KG1 (cell line): ENCODE measurements around the gene CHP1.
A peak's percentile ranks its signal among the peaks of the same experiment; 100 is the strongest.
"Not testable (repeated sequence)": the region's sequence is repeated elsewhere in the genome, so short reads cannot be mapped to it uniquely, and the experiment has no call there.

Experiments
- DNase-seq: peaks from one replicate; lab custom pipeline; 2025; lab: John Stamatoyannopoulos, UW

CHP1 gene

DNA sequence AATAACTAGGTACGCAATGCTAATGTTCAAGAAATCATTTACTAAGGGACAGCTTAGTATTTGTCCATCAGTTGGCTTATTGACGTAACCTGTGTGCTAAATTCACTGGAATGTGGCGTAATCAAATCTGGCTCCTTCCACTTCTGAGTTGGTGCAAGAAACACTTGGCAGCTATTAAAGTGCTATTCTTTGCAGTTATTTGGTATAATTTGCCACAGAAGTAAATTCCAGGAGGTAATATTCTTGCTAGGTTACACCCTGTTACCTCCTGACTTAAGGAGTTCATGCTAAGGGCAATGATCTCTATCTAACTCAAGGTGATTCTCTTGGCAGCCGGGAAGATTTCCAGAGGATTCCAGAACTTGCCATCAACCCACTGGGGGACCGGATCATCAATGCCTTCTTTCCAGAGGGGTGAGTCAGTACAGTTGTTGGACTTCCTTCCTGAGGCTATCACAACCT lies 25.5 kb downstream of the CHP1 start:
- DNase-seq, result no peak

DNA sequence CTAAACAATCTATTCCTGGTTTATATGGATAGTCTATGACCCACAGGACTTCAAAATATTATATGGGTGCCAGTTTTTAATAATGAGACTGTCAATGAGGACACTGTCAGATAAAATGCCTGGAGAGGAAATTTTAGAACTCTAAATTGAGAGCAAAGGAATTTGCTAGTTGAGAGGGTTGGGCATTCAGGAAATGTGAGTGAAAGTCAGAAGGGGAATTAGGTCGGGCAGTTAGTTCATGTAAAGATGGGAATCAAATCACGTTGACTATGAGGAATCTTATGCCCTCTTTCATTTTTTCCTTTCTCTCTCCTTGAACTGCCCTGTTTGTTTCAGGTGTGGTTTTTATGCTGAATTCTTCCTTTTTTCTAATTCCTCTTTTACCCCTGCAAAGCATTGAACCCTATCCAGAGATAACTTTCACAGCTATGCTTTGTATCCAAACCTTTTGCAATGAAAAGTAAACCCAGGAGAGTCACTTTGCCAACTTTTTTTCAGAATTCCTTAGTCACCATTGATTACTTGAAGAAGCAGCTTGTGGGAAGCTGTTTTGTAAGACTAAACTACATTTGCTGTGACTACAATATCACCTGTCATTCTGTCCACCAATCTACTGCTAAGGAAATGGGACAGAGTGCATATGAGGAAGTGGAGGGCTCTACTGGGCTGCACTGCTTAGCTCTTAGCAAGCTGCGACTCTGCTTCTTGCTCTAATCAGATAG lies 27.8 kb downstream of the CHP1 start:
- no peak for DNase-seq

DNA sequence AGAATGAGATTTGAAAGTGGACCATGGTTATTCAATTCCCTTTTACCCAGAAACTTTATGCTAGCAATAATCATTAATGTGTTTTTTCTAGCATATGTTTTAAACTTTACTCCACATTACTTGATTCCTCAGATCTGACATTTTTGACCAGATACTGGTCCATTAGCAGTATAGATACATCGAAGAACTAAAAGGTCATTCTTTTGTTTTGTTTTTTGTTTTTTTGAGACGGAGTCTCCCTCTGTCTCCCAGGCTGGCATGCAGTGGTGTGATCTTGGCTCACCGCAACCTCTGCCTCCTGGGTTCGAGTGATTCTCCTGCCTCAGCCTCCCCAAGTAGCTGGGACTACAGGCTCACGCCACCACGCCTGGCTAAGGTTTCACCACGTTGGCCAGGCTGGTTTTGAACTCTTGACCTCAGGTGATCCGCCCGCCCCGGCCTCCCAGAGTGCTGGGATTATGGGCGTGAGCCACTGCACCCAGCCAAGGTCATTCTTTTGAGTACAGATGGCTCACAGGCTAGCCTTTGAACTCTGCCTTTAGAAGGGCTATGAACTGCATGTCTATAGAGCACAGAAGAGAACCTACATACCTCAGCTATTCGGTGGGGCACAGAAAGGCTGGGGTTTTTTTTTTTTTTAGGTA lies 28.6 kb downstream of the CHP1 start:
- no peak for DNase-seq

DNA sequence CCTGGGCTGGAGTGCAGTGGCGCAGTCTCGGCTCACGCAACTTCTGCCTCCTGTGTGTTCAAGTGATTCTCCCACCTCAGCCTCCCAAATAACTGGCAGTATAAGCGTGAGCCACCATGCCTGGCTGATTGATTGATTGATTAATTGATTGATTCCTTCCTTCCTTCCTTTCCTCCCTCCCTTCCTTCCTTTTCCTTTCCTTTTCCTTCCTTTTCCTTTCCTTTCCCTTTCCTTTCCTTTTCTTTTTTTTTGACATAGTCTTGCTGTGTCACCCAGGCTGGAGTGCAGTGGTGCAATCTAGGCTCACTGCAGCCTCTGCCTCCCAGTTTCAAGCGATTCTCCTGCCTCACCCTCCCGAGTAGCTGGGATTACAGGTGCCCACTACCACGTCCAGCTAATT lies 29.9 kb downstream of the CHP1 start:
- not testable (repeated sequence) for DNase-seq

DNA sequence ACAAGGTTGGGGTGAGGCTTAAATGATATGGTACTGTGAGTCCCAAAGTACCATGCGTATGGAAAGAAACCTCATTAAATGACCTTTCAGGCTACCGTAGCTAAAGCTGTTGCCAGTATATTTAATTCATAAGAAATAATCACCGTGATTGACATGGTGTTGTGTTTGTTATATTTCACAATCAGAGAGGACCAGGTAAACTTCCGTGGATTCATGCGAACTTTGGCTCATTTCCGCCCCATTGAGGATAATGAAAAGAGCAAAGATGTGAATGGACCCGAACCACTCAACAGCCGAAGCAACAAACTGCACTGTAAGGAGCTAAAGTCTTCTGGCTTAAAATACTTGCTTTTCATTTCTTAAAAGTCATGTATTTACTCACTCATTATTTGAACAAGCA lies 31.5 kb downstream of the CHP1 start:
- DNase-seq, result no peak

DNA sequence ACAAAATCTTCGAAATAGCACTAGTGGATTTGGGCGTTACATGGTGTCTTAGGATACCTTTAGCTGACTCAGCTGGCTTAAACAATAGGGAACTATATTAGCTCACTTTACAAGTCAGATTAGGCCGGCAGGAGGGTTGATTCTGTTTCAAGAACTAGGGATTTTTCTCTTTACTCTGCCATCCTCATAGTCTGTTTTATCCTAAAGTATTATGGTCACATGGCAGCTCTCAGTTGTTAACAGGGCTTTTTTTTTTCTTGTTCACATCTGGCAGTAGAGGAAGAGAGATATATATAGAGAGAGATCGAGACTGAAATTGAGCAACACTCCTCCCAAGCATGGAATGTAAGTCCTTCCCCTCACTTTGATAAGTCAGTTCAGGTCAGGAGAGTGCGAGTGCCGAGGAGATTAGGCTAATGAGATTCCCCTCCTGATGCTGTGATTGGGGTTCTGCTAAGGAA lies 32.9 kb downstream of the CHP1 start:
- DNase-seq, result no peak

DNA sequence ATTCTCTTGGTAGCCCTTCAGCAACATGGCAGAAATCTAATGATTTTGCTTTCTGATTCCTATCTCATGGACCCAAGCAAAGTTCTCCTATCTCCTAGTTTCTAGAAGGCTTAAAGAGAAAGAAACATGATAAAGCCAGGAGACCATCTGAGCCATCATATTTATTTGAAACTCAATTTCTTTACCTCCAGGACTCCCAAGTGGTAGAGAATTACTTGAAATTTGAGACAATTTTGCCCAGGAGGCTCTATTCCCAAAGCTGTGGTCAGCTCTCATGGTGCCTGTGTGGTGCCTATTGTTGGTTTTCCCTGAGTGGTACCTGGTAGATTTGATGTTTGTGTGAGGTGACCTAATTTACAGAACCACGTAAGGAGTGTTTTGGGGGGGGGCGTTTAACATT lies 38.8 kb downstream of the CHP1 start:
- DNase-seq, result no peak

DNA sequence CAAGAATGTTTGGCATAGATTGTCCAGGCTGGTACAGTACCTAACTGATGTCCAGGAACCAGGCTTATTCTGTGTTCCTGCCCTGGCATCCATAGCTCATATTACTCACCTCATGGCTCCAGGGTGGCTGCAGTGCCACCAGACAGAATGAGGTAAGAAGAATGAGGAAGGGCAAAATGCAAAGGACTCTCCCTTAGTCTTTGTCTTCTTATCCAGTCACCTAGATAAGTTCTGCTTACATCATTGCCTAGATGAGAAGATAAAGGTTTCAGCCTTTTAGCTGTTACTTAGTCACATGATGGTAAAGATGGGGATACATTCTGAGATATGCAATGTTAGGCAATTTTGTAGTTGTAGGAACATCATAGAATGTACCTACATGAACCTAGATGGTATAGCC lies 45.8 kb downstream of the CHP1 start:
- DNase-seq, result no peak

DNA sequence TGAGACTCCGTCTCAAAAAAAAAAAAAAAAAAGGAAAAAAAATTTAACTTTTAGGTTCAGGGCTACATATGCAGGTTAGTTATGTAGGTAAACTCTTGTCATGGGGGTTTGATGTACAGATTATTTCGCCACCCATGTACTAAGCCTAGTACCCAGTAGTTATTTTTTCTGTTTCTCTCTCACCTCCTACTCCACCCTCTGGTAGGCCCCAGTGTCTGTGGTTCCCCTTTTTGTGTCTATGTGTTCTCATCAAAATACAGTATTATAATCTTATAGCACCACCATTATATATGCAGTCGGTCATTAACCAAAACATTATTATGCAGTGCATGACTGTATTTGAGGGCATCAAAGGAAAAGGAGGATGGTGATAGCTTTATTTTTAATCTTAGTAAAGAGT lies 47.3 kb downstream of the CHP1 start:
- no peak for DNase-seq

DNA sequence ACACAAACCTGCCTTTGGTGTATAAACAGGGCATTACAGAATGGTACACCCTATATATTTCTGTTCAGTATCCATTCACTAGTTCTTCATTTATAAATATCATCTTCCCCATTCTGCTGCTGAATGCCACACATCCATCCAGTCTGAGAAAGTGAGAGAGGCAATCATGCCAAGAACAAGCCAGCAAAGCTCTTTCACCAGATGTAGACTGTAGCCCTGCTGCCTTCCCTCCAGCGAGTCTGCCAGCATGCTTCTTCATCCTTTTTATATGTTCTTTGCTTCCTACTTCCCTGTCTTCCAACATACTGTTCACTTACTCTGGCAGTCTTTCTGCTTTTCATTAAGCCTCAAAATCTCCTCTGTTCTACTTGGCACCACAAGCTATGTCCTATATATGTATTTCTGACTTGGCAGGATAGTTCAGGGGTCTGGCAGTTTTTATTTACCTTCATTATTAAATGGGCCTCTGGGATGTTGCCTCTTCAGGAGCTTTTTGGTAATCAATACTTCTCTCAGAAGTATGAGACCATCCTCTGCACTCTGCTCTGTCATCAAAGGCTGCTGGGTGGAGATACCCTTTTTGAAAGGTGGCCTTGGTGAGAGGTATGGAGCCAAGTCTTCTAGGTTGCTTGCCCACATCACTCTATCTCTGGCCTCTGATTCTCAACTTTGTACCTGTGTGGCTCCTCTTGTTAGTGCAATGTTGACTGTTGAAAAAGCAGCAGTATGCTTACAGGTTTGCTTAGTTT lies 48.6 kb downstream of the CHP1 start:
- no peak for DNase-seq

DNA sequence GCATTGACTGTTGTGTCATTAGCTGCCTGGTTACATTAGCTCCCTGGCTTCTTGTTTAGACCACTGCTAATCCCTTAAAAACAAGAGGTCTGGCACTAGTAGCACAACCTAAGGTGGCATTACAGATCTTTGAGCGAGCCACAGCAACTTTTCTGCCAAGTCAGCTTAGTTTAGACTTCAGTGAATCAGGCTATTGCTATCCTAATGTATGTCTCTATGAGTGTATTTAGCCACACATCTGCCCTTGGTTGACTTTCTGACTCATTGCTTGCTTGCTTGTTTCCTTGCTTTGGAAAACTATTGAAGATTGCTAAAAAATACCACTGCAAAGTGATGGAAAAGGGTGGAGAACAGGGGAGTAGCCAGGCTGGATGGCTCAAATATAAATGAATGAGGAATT lies 50.2 kb downstream of the CHP1 start:
- no peak for DNase-seq

DNA sequence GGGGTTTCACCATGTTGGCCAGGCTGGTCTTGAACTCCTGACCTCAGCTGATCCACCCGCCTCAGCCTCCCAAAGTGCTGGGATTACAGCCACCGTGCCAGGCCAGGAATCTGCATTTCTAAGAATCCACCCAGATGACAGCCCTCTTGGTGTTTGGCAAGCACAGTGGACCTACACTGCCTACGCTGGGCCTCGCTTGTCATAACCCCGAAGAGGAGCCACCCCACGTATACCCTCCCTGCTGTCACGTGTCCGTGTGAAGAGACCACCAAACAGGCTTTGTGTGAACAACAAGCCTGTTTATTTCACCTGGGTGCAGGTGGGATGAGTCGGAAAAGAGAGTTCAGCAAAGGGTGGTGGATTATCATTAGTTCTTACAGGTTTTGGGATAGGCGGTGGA lies 51.4 kb downstream of the CHP1 start:
- DNase-seq, result not testable (repeated sequence)

DNA sequence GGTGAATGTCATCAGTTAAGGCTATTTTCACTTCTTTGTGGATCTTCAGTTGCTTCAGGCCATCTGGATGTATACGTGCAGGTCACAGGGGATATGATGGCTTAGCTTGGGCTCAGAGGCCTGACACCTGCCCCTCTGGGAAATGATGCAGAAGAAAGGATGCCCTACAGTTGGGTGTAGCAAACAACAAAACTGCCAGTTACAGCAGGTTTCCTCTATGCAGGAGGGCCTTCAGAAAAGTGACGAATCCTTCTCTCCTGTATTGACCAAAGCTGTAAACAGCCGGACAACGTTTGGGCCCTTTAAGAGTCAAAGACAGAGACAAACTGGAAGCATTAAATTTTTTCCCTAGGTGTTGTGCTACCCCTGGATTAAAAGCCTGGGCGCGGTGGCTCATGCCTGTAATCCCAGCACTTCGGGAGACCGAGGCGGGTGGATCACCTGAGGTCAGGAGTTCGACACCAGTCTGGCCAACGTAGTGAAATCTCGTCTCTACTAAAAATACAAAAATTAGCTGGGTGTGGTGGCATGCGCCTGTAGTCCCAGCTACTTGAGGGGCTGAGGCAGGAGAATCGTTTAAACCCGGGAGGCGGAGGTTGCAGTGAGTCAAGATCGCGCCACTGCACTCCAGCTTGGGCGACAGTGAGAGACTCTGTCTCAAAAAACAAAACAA lies 52.0 kb downstream of the CHP1 start:
- not testable (repeated sequence) for DNase-seq

DNA sequence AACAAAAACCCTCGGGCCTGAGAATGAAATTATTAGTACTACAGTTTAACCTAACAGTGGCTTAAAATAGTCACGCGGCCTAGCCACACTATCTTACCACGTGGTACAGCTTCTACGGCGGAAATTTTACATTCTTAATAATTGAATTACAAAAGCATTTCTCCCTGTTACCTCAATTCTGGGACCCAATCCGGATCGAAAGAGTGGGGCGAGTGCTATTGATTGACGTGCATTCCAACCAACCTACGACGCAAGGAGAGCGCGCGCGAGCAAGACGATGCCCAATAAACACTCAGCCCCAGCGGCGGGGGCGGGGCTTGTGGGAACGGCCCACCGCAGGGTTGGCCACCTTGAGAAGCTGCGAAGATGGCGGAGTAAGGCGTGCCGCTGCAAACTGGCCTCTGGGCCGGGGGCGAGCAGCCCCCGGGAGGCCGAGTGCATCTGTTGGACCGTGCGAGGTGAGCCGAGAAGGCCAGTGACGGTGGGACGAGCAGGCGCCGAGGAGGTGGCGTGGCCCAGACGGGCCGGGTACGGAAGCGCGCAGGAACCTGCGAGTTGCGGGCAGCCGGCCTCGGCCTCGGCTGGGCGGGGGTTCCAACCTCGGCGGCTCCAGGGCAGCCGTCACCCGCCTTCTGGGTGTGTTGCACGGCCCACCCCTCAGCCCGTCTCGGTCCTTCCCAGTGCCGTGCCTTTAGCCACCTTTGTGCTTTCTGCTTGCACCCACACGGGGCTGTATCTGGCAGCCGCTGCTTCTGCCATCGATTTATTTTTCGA lies 52.8 kb downstream of the CHP1 start:
- DNase-seq, result peak; percentile 97

DNA sequence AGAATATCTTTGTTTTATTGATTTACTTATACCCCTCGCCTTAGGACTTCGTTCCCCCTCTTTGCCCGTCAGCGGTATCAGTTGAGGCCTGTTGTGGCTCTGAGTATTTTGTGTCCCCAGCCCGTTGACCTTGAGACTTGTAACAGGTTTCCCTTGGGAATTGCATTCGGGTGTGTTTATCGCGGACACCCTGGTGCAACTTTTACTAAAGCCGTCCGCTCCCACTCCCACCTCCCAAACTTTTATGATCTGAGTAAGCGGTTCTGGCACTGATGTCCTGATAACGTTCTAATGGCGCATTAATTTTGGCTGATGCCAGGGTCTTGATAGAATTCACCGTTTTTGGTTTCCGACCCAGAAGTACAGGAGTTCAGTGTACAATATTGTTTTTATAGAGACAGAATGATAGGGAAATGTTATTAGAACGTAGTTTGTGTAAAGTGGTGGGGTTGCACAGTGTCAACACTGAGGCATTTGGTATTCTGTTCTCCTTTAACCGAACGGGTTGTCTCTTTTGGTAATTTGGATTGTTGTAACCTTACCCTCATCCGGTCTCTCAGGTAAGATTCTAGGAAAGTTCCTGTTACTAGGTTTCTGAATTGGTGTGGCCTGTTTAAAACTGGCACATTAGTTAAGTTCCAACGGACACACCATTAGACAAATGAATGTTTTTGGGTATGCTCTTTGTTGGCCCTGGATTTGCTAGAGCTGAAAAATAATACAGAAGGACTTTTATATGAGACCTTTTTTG lies 53.5 kb downstream of the CHP1 start:
- DNase-seq, result no peak

DNA sequence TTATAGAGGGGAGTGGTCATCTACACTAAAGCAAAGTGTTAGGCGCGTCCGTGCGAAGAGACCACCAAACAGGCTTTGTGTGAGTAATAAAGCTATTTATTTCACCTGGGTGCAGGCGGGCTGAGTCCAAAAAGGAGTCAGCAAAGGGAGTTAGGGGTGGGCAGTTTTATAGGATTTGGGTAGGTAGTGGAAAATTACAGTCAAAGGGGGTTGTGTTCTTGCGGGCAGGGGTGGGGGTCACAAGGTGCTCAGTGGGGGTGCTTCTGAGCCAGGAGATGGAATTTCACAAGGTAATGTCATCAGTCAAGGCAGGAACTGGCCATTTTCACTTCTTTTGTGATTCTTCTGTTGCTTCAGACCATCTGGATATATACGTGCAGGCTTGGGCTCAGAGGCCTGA lies 54.2 kb downstream of the CHP1 start:
- no peak for DNase-seq

DNA sequence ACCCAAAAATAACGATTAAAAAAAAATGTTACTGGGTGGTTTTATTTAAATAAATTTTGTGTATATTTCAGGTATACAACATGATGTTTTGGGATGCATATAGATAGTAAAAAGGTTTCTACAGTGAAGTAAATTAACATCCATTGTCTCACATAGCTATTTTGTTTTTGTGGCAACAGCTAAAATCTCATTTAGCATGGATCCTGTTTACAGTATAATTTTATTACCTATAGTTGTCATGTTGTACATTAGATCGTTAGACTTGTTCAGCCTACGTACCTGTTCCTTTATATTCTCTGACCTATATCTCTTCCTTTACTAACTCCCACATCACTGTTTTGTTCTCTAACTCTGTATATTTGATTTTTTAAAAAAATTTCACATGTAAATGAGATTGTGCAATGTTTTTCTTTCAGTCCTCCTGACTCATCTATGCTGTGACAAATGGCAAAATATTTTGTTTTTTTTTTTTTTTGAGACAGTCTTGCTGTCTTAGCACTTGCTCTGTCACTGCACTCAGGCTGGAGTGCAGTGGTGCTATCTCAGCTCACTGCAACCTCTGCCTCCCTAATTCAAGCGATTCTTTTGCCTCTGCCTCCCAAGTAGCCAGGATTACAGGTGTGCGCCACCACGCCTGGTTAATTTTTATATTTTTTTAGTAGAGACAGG lies 55.7 kb downstream of the CHP1 start:
- DNase-seq, result no peak

DNA sequence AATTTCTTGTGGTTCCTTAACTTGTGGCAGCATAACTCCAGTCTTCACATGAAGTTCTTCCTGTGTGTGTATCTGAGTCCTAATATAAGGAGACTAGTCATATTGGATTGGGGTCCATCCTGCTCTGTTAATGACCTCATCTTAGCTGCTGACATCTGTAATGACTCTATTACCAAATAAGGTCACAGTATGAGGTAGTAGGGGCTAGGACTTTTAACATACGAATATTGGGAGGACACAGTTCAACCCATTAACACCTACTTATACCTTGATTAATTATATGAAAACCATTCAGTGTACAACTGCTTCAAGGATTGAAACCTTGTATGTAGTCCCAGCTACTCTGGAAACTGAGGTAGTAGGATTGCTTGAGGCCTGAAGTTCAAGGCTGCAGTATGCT lies 57.4 kb downstream of the CHP1 start:
- DNase-seq, result no peak

DNA sequence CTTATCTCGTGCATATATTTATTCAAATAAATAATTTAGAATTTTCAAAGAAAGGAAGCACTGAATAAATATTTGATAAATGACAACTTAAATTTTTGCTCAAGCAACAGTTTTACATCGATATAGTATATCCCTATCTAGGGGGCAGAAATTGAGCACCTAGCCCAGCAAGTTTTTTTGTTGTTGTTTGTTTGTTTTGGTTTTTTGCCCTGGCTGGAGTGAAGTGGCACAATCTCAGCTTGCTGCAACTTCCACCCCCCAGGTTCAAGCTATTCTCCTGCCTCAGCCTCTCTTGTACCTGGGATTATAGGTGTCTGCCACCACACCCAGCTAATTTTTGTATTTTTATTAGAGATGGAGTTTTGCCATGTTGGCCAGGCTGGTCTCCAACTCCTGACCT lies 58.9 kb downstream of the CHP1 start:
- no peak for DNase-seq

DNA sequence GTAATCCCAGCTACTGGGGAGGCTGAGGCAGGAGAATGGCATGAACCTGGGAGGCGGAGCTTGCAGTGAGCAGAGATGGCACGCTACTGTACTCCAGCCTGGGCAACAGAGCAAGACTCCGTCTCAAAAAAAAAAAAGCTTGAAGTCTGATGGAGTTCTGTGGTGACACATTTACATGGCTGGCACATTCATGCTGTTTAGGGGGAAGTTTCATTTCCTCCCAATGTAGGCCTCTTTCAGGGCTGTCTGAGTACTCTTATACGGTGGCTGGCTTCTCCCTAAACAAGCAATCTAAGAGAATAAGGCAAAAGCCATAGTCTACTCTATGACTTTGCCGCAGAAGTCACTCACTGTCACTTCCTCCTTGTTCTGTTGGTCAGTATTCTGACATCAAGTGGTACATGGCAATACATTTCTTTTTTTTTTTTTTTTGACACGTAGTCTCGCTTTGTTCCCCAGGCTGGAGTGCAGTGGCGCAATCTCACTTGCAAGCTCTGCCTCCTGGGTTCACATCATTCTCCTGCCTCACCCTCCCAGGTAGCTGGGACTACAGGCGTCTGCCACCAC lies 60.1 kb downstream of the CHP1 start:
- DNase-seq, result no peak
